ENCODE measurements around the gene ERCC6L. TPM values are rescaled to one million over a fixed set of nuclear protein-coding genes. Genes with fewer than 3 reads are reported as not detected.

Gene ERCC6L
- total RNA-seq, 1 donor from 2014 or later = under 0.01 TPM

- TF ChIP-seq CTCF (IDR thresholded peaks at IDR 0.05; ENCODE audit: insufficient read depth, low read length, severe bottlenecking) = no peak
- no peak overlapping the region for H3K4me3 ChIP-seq (ENCODE audit: low read depth, low read length)
- DNase-seq (ENCODE audit: low read depth) (no peak), FAIRE-seq (no peak)
- no peaks in the 10 kb centered on the region for H3K27me3 ChIP-seq (ENCODE audit: control insufficient read depth, insufficient read depth, low read length)
- no peaks in the 10 kb centered on the region for H3K36me3 ChIP-seq (ENCODE audit: control insufficient read depth, insufficient read depth, low read length)
Measured at GRCh38 chrX:72202792-72203401, 35.9 kb downstream of the ERCC6L start.

GRCh38 chrX:72201836-72202536 is 36.8 kb downstream of the ERCC6L start:
- no peak for FAIRE-seq
- peak; percentile 79 for DNase-seq (ENCODE audit: low read depth)
- Histone ChIP-seq H3K27me3 (ENCODE audit: control insufficient read depth, insufficient read depth, low read length) (no peaks in the 10 kb centered on the region), H3K4me3 (ENCODE audit: low read depth, low read length) (no peak overlapping the region), H3K36me3 (ENCODE audit: control insufficient read depth, insufficient read depth, low read length) (no peaks in the 10 kb centered on the region)
- TF ChIP-seq CTCF (IDR thresholded peaks at IDR 0.05; ENCODE audit: insufficient read depth, low read length, severe bottlenecking) = no peak

- no peak overlapping the region for H3K4me3 ChIP-seq (ENCODE audit: low read depth, low read length)
- H3K27me3 ChIP-seq (ENCODE audit: control insufficient read depth, insufficient read depth, low read length) = no peaks in the 10 kb centered on the region
- TF ChIP-seq CTCF (IDR thresholded peaks at IDR 0.05; ENCODE audit: insufficient read depth, low read length, severe bottlenecking) = no peak
- DNase-seq (ENCODE audit: low read depth) = no peak
- no peaks in the 10 kb centered on the region for H3K36me3 ChIP-seq (ENCODE audit: control insufficient read depth, insufficient read depth, low read length)
- no peak for FAIRE-seq
Measured at GRCh38 chrX:72182924-72183323, 55.9 kb downstream of the ERCC6L start.

GRCh38 chrX:72181178-72182125 is 57.4 kb downstream of the ERCC6L start, which contains the start of gene PIN4:
Gene PIN4 (plus strand): TSS chrX:72181757. CDS start chrX:72181786, 29 bp downstream.
- Histone ChIP-seq H3K27me3 (ENCODE audit: control insufficient read depth, insufficient read depth, low read length) (no peaks in the 10 kb centered on the region), H3K4me3 (ENCODE audit: low read depth, low read length) (peak within 1 kb of the TSS; percentile 76), H3K36me3 (ENCODE audit: control insufficient read depth, insufficient read depth, low read length) (no peaks in the 10 kb centered on the region)
- TF ChIP-seq CTCF (IDR thresholded peaks at IDR 0.05; ENCODE audit: insufficient read depth, low read length, severe bottlenecking) = no peak
- DNase-seq (ENCODE audit: low read depth) = peak; percentile 88
- FAIRE-seq = no peak

GRCh38 chrX:72180539-72180938 is 58.3 kb downstream of the ERCC6L start:
- Histone ChIP-seq H3K27me3 (ENCODE audit: control insufficient read depth, insufficient read depth, low read length) (no peaks in the 10 kb centered on the region), H3K4me3 (ENCODE audit: low read depth, low read length) (no peak overlapping the region), H3K36me3 (ENCODE audit: control insufficient read depth, insufficient read depth, low read length) (no peaks in the 10 kb centered on the region)
- no peak for TF ChIP-seq CTCF (IDR thresholded peaks at IDR 0.05; ENCODE audit: insufficient read depth, low read length, severe bottlenecking)
- FAIRE-seq (no peak), DNase-seq (ENCODE audit: low read depth) (no peak)
